Ovary (tissue), 3 donors: ENCODE results near the gene SMAP2.

Experiments
- EP300 ChIP-seq: sonication (generic); formaldehyde crosslinking; IDR thresholded peaks from one replicate; pipeline ENCODE4 v1.6.1; 2017; ENCODE audit warnings: antibody characterized with exemption
- POLR2A ChIP-seq: fragments of 450-650 bp; IDR thresholded peaks from one replicate; pipeline ENCODE4 v1.6.1; 2017; ENCODE audit warnings: antibody characterized with exemption, mild to moderate bottlenecking, moderate library complexity
- TF ChIP-seq, protein P1 (sequence below), 3 donors: fragments of 450-650 bp in 2 of 3; fragments of 200-600 bp in 1 of 3; IDR thresholded peaks; one replicate each; pipeline versions ENCODE4 v1.5.1 to v1.8.0; 2016 to 2022; ENCODE audit warnings: antibody characterized with exemption in 3 of 3, mild to moderate bottlenecking in 1 of 3
- donor health status: DM: no; HTN: no; CAD: no.

DNA sequence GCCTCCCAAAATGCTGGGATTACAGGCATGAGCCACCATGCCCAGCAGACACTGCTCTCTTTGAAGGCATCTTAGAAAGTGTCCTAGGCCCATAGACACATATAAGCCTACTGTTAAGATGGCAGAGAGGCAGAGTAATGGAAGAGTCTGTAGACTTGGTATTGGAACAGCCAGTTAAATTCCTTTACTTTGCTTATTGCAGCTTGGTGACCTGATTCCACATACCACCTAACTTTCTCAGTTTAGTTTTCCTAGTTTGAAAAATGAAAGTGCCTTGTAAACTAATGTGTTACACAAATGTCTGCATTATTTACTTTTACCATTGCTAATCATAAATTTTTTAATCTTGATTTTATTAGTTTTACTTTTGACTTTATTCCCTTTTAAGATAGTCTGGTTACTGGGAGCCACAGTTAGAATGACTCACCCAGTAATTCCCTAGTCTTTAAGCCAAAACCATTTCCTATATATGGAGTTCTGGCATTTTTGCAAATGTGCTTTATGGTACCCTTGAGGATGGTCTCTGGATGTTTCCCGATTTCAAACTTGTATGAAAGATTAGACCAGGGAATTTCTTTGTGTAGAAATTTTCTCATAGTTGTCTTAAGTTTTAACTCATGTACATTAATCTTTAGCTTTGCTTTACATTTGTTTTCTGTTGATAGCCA, 6.4 kb downstream of the SMAP2 start:
- TF ChIP-seq, protein P1, sequence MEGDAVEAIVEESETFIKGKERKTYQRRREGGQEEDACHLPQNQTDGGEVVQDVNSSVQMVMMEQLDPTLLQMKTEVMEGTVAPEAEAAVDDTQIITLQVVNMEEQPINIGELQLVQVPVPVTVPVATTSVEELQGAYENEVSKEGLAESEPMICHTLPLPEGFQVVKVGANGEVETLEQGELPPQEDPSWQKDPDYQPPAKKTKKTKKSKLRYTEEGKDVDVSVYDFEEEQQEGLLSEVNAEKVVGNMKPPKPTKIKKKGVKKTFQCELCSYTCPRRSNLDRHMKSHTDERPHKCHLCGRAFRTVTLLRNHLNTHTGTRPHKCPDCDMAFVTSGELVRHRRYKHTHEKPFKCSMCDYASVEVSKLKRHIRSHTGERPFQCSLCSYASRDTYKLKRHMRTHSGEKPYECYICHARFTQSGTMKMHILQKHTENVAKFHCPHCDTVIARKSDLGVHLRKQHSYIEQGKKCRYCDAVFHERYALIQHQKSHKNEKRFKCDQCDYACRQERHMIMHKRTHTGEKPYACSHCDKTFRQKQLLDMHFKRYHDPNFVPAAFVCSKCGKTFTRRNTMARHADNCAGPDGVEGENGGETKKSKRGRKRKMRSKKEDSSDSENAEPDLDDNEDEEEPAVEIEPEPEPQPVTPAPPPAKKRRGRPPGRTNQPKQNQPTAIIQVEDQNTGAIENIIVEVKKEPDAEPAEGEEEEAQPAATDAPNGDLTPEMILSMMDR (IDR thresholded peaks at IDR 0.05) = no peak
- no peak for TF ChIP-seq POLR2A
- no peak for TF ChIP-seq EP300
